ENCODE data around the gene FBLN2.

DNA sequence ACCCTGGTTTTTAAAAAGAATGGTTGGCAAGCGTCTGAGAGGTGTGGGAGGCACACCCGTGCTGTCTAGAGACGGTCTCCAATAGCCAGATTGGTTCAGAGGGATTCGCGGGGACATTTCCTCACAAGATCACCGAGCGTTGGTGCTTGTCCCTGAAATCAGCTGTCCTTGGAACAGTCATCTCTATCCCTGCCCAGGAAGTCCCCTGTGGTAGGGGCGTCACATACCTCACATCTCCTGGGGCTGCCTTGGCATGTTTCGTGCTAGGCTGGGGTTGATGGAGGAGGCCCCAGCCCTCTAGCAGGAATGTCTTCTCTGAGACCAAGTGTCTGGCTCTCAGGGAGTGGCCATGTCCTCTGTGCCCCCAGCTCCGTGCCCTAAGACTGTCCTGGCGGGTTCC is 6.8 kb downstream of the FBLN2 start:
- no peak for TF ChIP-seq CTCF (IDR thresholded peaks at IDR 0.05; ENCODE audit: low read depth, low read length, missing input control)
- no peak for TF ChIP-seq JUND (IDR thresholded peaks at IDR 0.05)
- no peak for TF ChIP-seq TAF1 (conservative IDR thresholded peaks at IDR 0.05)
- TF ChIP-seq, protein P1, sequence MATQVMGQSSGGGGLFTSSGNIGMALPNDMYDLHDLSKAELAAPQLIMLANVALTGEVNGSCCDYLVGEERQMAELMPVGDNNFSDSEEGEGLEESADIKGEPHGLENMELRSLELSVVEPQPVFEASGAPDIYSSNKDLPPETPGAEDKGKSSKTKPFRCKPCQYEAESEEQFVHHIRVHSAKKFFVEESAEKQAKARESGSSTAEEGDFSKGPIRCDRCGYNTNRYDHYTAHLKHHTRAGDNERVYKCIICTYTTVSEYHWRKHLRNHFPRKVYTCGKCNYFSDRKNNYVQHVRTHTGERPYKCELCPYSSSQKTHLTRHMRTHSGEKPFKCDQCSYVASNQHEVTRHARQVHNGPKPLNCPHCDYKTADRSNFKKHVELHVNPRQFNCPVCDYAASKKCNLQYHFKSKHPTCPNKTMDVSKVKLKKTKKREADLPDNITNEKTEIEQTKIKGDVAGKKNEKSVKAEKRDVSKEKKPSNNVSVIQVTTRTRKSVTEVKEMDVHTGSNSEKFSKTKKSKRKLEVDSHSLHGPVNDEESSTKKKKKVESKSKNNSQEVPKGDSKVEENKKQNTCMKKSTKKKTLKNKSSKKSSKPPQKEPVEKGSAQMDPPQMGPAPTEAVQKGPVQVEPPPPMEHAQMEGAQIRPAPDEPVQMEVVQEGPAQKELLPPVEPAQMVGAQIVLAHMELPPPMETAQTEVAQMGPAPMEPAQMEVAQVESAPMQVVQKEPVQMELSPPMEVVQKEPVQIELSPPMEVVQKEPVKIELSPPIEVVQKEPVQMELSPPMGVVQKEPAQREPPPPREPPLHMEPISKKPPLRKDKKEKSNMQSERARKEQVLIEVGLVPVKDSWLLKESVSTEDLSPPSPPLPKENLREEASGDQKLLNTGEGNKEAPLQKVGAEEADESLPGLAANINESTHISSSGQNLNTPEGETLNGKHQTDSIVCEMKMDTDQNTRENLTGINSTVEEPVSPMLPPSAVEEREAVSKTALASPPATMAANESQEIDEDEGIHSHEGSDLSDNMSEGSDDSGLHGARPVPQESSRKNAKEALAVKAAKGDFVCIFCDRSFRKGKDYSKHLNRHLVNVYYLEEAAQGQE (IDR thresholded peaks at IDR 0.05): no peak
- no peak for TF ChIP-seq YY1 (IDR thresholded peaks at IDR 0.05)
- TF ChIP-seq, protein P2, sequence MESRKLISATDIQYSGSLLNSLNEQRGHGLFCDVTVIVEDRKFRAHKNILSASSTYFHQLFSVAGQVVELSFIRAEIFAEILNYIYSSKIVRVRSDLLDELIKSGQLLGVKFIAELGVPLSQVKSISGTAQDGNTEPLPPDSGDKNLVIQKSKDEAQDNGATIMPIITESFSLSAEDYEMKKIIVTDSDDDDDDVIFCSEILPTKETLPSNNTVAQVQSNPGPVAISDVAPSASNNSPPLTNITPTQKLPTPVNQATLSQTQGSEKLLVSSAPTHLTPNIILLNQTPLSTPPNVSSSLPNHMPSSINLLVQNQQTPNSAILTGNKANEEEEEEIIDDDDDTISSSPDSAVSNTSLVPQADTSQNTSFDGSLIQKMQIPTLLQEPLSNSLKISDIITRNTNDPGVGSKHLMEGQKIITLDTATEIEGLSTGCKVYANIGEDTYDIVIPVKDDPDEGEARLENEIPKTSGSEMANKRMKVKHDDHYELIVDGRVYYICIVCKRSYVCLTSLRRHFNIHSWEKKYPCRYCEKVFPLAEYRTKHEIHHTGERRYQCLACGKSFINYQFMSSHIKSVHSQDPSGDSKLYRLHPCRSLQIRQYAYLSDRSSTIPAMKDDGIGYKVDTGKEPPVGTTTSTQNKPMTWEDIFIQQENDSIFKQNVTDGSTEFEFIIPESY (IDR thresholded peaks at IDR 0.05): no peak
- no peak for TF ChIP-seq RAD21 (IDR thresholded peaks at IDR 0.05)
- TF ChIP-seq FOXA2 (IDR thresholded peaks at IDR 0.05): no peak
- TF ChIP-seq, protein P3, sequence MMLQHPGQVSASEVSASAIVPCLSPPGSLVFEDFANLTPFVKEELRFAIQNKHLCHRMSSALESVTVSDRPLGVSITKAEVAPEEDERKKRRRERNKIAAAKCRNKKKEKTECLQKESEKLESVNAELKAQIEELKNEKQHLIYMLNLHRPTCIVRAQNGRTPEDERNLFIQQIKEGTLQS (IDR thresholded peaks at IDR 0.05): no peak
- no peak for TF ChIP-seq FOXA1 (IDR thresholded peaks at IDR 0.05)
- no peak for TF ChIP-seq HNF4A (conservative IDR thresholded peaks at IDR 0.05)
- no peak for TF ChIP-seq RXRA (IDR thresholded peaks at IDR 0.05)
